Gastrocnemius medialis (tissue), 4 donors: ENCODE measurements around the gene ZNF813.

Source experiments
- CTCF ChIP-seq, 5 experiments: fragments of 450-650 bp in 3 of 5; fragments of 200-600 bp in 2 of 5; sonication (generic) in 2 of 5; IDR thresholded peaks in 4 of 5; conservative IDR thresholded peaks in 1 of 5; 1 replicate in 4 of 5; 2 replicates in 1 of 5; pipeline ENCODE4 v1.5.1; 2016 to 2019; ENCODE audit warnings: antibody characterized with exemption in 5 of 5, mild to moderate bottlenecking in 3 of 5, moderate library complexity in 3 of 5
- POLR2A ChIP-seq, 2 donors: fragments of 450-650 bp; IDR thresholded peaks; one replicate each; pipeline ENCODE4 v1.6.1; 2017; ENCODE audit warnings: antibody characterized with exemption in 2 of 2, mild to moderate bottlenecking in 2 of 2, moderate library complexity in 2 of 2

- no peak for TF ChIP-seq CTCF (IDR thresholded peaks at IDR 0.05 in 4 of 5, conservative IDR thresholded peaks at IDR 0.05 in 1 of 5)
- no peak for TF ChIP-seq POLR2A (IDR thresholded peaks at IDR 0.05)
Measured at GRCh38 chr19:53492153-53492552, 24.6 kb downstream of the ZNF813 start.
